Neutrophil (primary cell): ENCODE results near the gene COL10A1.

Experiments used
- H3K27ac ChIP-seq: fragments of 200-600 bp; sonication (generic); 2 replicates; pipeline ENCODE4 v1.5.1; 2016; ENCODE audit warnings: mild to moderate bottlenecking, moderate library complexity
- H3K27me3 ChIP-seq: fragments of 200-600 bp; sonication (generic); 2 replicates; pipeline ENCODE4 v1.6.0; 2016; ENCODE audit warnings: mild to moderate bottlenecking
- H3K36me3 ChIP-seq: fragments of 200-600 bp; sonication (generic); 2 replicates; pipeline ENCODE4 v1.5.1; 2017
- H3K4me1 ChIP-seq, 2 experiments: fragments of 200-600 bp in 1 of 2; sonication (generic) in 1 of 2; 1 replicate in 1 of 2; 2 replicates in 1 of 2; pipeline versions ENCODE4 v1.5.1 to v1.6.1; 2013 to 2016; ENCODE audit warnings: low read depth in 1 of 2, low read length in 1 of 2, mild to moderate bottlenecking in 1 of 2, moderate library complexity in 1 of 2; ENCODE audit not compliant: control insufficient read depth in 1 of 2, insufficient read depth in 1 of 2
- H3K4me3 ChIP-seq, 2 experiments: fragments of 200-600 bp in 1 of 2; sonication (generic) in 1 of 2; 1 replicate in 1 of 2; 2 replicates in 1 of 2; pipeline ENCODE4 v1.5.1; 2013 to 2016; ENCODE audit warnings: low read depth in 1 of 2, low read length in 1 of 2, mild to moderate bottlenecking in 1 of 2, moderate library complexity in 1 of 2
- H3K9me3 ChIP-seq: fragments of 200-600 bp; sonication (generic); 2 replicates; pipeline ENCODE4 v1.5.1; 2016
- CTCF ChIP-seq: fragments of 200-600 bp; sonication (generic); IDR thresholded peaks from 2 replicates; pipeline ENCODE4 v1.5.1; 2016; ENCODE audit warnings: antibody characterized with exemption

The COL10A1 gene

GRCh38 chr6:116144605-116145004, 18.7 kb upstream of the COL10A1 start:
- H3K27me3 ChIP-seq: no peaks in the 10 kb centered on the region
- H3K36me3 ChIP-seq: no peaks in the 10 kb centered on the region
- no peak for TF ChIP-seq CTCF
- no peak overlapping the region for H3K27ac ChIP-seq
- H3K9me3 ChIP-seq: no peaks in the 10 kb centered on the region
- H3K4me3 ChIP-seq: no peak overlapping the region
- no peaks in the 10 kb centered on the region for H3K4me1 ChIP-seq

- H3K4me3 ChIP-seq: no peak overlapping the region
- no peaks in the 10 kb centered on the region for H3K36me3 ChIP-seq
- no peaks in the 10 kb centered on the region for H3K9me3 ChIP-seq
- no peak overlapping the region for H3K27ac ChIP-seq
- no peaks in the 10 kb centered on the region for H3K4me1 ChIP-seq
- no peak for TF ChIP-seq CTCF
- no peaks in the 10 kb centered on the region for H3K27me3 ChIP-seq
These were observed 14.0 kb upstream of the COL10A1 start for GRCh38 chr6:116139917-116140316.

DNA sequence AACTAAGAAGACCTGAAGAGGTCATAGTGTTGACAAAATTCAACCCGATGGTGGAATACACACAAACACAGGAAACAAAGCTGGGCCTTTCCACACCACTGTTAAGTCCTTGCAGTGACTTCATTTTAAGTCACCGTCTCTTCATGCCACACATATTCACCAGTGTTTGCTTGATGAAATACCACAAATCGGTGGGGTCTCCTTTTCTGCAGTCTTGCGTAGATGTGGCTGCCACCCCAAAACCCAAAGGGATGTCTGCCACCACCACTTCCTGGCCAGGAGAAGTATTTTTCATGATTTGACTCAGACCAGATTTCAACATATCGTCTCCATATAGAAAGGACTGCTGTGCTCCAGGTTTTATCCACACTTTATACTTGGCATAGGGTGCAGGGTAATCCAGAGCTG, 11.0 kb upstream of the COL10A1 start:
- Histone ChIP-seq H3K27ac (no peak overlapping the region), H3K36me3 (no peaks in the 10 kb centered on the region), H3K9me3 (no peaks in the 10 kb centered on the region), H3K27me3 (no peaks in the 10 kb centered on the region), H3K4me3 (no peak overlapping the region), H3K4me1 (no peaks in the 10 kb centered on the region)
- TF ChIP-seq CTCF: no peak

- no peak for TF ChIP-seq CTCF
- no peak overlapping the region for H3K4me3 ChIP-seq
- no peaks in the 10 kb centered on the region for H3K4me1 ChIP-seq
- H3K27ac ChIP-seq: no peak overlapping the region
- H3K27me3 ChIP-seq: no peaks in the 10 kb centered on the region
- H3K9me3 ChIP-seq: no peaks in the 10 kb centered on the region
- no peaks in the 10 kb centered on the region for H3K36me3 ChIP-seq
These were observed 10.4 kb upstream of the COL10A1 start for GRCh38 chr6:116136373-116136772.

- no peaks in the 10 kb centered on the region for H3K9me3 ChIP-seq
- H3K4me3 ChIP-seq: no peak overlapping the region
- H3K4me1 ChIP-seq: no peaks in the 10 kb centered on the region
- no peak for TF ChIP-seq CTCF
- no peaks in the 10 kb centered on the region for H3K36me3 ChIP-seq
- H3K27me3 ChIP-seq: no peaks in the 10 kb centered on the region
- H3K27ac ChIP-seq: no peak overlapping the region
These were observed 7.5 kb upstream of the COL10A1 start for GRCh38 chr6:116133453-116133852.
